GM18498 (cell line): ENCODE results near the gene UMODL1.

Source experiments
- ATAC-seq: cut with Tn5 transposase; IDR thresholded peaks from one replicate; pipeline ENCODE4 v1.9.1; 2021; ENCODE audit warnings: mild to moderate bottlenecking, moderate library complexity; ENCODE audit not compliant: unreplicated experiment

UMODL1 gene

DNA sequence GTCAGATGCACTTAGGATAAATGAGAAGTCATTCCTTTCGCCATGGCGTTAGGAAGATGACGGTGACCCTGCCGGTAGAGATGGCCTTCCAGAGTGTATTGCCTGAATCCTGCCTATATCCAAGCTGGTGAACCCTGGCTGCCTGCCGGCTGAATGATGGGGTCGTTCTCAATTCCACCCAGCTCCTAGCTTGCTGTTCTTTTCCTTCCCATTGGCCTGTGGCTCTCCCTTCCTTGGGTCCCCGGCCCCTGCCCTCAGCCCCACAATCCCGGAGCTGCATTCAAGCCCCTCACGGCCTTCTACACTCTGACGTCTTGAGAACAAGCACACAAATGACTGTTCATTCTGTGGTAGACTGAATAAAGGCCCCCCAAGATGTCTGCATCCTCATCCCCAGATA is 32.7 kb upstream of the UMODL1 start:
- ATAC-seq: no peak

DNA sequence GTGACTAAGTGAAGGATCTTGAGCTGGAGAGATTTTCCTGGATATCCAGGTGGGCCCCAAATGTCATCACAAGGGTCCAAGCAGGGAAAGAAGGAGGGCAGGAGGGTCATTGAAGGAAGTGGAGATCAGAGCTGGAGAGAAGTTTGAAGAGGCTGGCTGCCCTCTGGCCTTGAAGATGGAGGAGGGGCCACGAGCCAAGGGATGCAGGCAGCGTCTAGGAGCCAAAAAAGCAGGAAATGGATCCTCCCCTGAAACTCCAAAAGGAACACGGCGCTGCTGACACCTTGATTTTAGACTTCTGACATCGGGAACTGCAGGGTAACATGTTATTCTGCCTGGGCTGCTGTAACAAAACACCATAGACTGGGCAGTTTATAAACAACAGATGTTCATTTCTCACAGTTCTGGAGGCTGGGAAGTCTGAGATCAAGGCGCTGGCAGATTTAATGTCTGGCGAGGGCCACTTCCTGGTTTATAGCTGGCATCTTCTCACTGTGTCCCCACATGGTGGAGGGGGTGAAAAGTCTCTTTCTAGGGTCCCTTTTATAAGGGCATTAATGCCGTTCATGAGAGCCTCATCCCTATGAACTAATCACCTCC is 32.2 kb upstream of the UMODL1 start:
- ATAC-seq: no peak

GRCh38 chr21:42039470-42039901 is 31.6 kb upstream of the UMODL1 start:
- no peak for ATAC-seq

DNA sequence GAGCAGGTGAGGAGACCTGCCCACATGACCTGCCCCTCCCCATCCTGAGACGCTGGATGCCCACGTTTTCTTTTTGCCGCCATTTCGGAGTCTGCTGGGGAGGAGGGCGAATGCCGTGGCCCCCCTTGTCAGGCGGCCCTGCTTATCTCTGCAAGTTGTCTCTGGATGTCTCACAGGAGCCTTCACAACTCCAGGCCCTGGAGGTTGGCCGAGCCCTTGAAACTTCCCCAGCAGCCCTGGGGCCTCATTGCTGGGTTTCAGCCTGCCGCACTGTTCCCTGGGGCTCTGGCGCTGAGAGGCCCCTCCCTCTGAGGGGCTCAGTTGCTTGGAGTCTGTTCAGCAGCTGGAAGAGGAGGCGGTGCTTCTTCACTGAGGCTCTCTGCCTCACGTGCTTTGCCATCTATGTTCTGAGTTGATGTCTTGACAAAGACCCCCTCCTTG is 31.2 kb upstream of the UMODL1 start:
- ATAC-seq: no peak

DNA sequence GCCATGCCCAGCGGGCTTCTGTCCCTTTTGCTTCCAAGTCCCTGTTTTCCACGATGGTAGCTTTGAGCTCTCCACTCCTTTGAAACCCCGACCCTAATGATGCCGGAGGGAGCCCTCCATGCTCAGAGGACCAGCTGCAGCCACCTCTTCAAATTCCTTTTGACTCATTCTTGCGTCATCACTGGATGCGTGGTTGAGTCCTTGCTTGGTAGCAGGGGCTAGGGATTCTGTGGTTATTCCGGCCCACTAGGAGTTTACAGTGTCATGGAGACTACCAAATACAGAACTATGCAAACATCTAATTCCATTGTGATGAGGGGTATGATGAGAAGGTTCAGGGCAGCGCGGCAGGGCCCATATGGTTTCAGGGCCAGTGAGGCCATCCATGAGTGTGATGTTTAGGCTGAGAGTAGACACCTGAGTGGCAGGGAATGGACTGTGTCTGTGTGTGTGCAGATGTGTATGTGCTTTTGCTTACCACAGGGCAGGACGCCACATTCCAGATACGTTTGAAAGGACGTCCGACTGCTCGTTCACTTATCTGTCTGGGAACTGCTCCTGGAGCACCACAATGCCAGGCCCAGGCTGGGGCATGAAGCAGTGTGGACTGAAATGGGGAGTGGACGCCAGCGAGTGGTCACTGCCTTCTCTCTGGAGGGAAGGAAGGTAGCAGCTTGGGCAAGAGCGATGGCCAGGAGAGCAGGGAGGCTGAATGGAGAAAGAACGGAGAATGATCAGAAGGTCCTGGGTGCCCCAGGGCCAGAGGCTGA is 30.5 kb upstream of the UMODL1 start:
- ATAC-seq: no peak

DNA sequence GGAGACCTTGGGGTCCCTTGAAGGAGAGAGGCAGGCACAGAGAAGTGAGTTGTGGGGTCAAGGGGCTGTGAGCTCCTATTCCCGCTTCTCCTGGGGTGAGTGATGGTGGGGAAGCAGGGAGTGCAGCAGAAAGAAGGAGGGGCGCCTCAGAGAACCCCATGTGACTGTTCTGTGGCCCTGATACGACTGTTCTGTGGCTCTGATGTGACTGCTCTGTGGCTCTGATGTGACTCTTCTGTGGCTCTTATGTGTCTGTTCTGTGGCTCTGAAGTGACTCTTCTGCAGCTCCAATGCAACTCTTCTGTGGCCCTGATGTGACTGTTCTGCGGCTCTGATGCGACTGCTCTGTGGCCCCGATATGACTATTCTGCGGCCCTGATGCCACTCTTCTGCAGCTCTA is 29.9 kb upstream of the UMODL1 start:
- no peak for ATAC-seq

GRCh38 chr21:42041711-42042110 is 29.4 kb upstream of the UMODL1 start:
- ATAC-seq: no peak

DNA sequence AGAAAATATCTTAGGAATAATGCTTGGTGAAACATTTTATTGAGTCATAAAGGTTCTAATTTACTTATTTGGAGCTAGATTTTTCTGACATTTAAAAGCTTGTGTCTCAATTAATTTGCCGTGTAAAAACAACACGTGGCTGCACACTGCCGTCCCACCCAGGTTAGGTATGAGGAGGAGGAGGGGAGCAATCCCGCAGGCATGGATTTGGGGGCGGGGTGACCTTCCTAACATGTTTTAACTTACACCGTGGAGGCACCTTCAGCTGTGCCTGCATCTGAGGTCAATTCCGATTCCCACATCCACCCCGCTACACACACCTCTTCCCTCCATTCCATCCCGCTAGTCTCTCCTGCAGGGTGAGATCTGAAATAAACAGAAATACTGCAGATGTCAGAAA is 28.5 kb upstream of the UMODL1 start:
- ATAC-seq: no peak

GRCh38 chr21:42043201-42043895 is 27.8 kb upstream of the UMODL1 start:
- ATAC-seq: no peak

- no peak for ATAC-seq
Measured at GRCh38 chr21:42043961-42044360, 27.2 kb upstream of the UMODL1 start.

- no peak for ATAC-seq
Measured at GRCh38 chr21:42044871-42045495, 26.1 kb upstream of the UMODL1 start.

DNA sequence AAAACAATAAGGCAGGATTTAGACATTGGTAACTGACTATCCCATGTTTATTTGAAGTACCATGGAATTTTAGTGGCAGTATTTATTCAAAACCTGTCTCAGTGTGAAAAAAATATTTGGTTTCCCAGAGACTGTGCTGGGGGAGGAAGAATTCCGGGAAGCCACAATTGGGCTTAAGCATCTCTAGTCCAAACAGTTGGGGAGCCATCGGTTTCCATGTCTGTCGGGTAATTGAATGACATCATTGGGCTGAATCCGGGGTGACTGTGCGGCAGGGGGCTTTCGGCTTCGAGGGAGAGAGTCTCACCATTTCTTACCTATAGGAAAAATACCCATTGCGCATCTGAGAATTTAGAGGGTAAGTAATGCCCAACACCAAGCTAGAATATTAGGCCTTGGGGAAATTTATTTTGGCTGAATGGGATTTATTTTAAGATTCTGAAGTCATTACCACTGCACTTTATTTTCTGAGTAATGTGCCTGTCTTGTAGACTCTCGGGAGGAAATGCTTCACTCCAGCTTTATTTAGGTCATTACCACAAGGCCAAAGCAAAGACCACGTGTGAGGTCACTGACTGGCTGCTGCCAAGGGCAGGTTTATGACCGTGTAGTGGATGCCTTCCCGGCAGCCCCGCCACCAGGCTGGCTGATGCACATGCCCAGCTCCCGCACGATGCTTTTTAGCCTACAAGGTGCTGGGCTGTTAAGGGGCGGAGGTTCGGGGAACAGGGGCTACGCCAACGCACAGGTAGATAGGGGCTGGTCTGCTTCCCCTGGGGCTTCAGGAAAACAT is 23.1 kb upstream of the UMODL1 start:
- ATAC-seq: no peak

DNA sequence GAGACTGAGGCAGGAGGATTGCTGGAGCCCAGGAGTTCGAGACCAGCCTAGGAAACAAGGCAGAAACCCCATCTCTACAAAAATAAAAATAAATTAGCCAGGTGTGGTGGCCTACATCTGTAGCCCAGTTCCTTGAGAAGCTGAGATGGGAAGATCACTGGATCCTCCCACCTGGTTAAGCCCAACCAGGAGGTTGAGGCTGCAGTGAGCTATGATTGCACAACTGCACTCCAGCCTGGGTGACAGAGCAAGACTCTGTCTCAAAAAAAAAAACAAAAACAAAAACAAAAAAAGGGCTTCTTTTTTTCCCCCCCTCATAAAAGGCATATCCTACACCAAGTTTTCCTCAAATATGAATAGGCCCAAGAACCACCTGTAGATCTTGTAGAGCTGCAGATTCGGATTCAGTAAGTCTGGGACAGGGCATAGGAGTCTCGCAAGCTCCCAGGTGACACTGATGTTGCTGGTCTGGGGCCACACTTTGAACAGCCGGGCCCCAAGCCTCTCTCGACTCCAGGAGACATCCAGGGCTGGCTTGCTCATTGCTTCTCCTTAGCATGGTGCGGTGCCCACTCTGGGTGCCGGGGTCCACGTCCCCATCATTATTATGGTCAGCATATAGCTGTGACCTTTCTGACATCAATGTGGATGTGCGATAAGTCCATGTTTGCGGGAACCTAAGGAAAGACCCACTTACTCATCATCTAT is 22.1 kb upstream of the UMODL1 start:
- no peak for ATAC-seq

DNA sequence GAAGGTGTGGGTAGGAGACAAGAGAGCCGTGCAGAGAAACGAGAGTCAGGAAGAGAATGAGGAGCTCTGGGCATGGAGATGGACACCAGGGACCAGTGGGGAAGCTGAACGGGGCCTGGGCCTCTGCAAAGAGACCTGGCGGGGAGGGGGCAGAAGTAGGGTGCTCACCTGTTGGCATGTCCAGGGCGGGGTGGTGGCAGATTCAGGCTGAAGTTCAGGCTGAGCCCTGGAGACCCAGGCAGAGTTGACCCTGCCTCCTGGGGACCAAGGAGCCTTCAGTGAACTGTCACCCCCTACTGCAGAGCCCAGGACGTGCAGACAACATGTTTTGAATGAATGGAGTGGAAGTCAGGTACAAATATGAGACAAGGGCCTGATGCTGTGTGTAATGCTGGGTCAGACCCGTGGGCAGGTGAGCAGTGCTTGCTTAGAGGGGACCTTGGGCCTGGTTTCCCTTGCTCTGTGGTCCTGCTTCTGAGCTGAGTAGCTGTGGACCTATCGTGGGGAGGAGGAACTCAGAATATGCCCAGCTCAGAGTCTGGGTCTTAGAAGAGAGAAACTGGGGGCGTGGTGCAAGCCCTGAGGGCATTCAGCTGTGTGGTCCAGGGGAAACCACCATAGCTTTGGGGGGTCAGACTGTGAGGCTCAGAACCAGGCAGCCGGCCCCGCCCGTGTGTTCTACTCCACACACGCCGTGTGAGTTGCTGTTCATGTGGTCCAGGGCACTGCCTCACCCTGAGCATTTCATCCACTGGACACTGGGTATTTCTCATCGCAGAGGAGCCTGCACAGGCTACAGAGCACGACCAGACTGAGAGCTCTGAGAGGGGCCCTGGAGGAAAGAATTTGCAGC is 21.3 kb upstream of the UMODL1 start:
- no peak for ATAC-seq

GRCh38 chr21:42051788-42052187 is 19.3 kb upstream of the UMODL1 start:
- no peak for ATAC-seq

- no peak for ATAC-seq
Measured at GRCh38 chr21:42055425-42055824, 15.7 kb upstream of the UMODL1 start.

DNA sequence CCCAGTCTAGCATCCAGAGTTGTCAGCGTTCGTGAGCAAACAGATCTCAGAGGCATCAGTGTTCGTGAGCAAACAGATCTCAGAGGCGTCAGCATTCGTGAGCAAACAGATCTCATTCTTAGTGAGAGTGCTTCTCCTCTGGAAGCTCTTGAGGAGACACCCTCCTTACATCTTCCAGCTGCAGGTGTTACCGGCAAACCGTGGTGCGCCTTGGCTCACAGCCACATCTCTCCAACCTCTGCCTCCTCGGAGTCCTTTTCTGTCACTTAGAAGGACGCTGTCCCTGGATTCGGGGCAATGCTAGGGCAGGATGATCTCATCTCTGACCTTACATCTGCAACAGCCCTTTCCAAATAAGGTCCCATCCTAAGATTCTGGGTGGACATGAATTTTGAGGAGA is 14.6 kb upstream of the UMODL1 start:
- no peak for ATAC-seq

DNA sequence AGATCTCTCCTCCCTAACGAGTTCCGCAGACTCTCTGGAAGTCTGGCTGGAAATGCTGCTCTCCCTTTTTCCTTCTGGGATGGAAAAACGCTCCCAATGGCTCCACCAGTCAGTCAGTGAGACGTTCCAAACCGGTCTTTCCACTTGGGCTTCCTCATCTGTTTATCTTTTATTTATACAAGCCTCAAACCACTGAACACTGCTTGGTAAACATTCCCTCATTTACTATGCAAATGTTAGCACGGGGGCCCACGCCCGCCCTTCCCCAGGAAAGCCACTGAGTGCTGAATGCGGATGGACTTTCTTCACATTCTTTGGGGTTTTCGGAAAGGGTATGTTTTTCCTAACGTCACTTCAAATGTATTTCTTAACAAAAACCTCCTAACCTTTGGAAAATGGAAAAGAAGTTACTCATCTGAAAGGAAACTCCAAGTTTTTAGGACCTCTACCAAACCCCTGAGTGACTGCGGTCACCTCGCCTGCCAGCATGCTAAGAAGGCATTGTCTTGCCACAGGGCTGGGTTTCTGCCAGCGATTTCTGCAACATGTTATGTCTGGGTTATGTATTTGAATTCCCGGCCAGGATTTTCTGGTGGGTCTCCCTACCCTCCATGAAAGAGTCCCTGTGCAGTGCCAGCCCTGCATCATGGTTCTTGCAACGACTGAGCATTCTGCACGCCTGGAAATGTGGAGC is 14.0 kb upstream of the UMODL1 start:
- no peak for ATAC-seq
